Endometrial microvascular endothelial cells (primary cell): ENCODE results near the gene ALDOC. TPM values are rescaled to one million over a fixed set of nuclear protein-coding genes. Genes with fewer than 3 reads are reported as not detected.

ENCODE experiments used
- in situ Hi-C: cut with HindIII; loops from 2 replicates; pipeline ENCODE4 v1.10.0; 2017; ENCODE audit warnings: low sequenced_read_pairs, low pct_unique_long_range_greater_than_20kb; ENCODE audit errors: inconsistent ontology term
- total RNA-seq: library from RNA; depleted of rRNA; stranded (reverse); fragments of >200 nt; gene quantifications from one replicate; pipeline ENCODE4 v1.2.3, GENCODE V29; 2015; ENCODE audit errors: inconsistent ontology term

The ALDOC gene
- total RNA-seq, 1 donor from 2014 or later = 8.9 TPM

DNA sequence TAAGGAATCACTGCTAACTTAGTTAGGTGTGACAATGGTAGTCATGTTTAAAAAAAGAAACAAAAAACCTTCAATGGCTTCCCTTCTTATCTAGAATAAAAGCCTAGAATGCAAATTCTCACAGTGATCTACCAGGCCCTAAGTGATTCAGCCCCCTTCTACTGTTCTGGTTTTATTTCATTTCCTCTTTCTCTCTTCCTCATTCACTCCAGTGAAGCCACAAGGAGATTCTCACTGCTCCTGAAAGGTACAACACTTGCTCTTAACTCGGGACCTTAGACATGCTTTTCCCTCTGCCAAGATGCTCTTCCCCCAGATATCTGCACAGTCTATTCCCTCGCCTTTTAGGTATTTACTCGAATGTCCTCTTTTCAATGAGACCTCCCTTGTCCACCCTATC lies 9.1 kb downstream of the ALDOC start:
- in situ Hi-C loops = no loop called here

DNA sequence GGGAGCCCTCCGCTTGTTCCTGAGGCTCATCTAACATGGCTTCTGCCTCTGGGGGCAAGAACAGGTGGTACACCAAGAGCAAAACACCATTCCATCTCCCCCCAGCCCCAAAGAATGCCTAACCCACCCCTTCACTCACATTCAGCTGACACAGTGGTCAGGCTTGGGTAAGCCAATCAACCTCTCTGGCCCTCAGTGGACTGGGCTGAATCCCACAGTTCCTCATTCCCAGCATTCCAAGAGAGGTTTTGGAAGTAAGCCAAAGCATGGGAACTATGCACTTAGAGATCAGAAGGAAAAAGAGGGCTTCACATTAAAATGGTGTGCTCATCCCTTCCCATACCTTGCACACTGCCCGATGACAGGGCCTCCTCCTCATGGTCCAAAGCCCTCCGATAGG lies 13.2 kb downstream of the ALDOC start:
- in situ Hi-C loops = no loop called here

GRCh38 chr17:28555022-28555421 lies 21.7 kb downstream of the ALDOC start:
- in situ Hi-C loops = no loop called here

- in situ Hi-C loops = no loop called here
Observed at GRCh38 chr17:28554565-28554964, 22.1 kb downstream of the ALDOC start.

DNA sequence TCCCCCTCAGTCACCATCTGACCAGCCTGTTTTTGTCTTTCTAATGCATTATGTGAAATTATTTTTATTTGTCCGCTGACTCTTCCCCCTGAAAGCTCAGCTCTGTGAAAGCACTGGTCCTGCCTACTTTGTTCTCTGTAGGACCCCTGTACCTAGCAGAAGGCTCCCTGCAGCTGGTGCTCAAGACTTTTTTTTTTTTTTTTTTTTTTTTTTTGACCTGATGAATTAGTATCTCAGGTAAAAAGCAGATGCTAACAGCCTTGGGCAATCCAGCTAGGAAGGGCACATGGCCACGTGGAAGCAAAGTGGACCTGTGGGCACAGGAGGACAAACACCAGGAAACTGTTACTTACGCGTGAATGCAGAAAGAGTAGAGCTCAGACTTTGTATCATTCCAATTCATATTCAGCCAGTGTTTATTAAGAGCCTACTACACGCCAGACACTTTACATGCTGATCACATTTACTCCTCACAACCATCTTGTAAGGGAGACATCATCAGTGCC lies 23.6 kb downstream of the ALDOC start:
- in situ Hi-C loops = no loop called here

GRCh38 chr17:28552176-28552999 lies 24.3 kb downstream of the ALDOC start, which contains the start of gene UNC119:
Gene UNC119 (minus strand): TSS chr17:28552624. CDS start chr17:28552557, 67 bp downstream.
- in situ Hi-C loops = no loop called here

GRCh38 chr17:28551421-28552175 lies 25.1 kb downstream of the ALDOC start:
- in situ Hi-C loops = no loop called here

DNA sequence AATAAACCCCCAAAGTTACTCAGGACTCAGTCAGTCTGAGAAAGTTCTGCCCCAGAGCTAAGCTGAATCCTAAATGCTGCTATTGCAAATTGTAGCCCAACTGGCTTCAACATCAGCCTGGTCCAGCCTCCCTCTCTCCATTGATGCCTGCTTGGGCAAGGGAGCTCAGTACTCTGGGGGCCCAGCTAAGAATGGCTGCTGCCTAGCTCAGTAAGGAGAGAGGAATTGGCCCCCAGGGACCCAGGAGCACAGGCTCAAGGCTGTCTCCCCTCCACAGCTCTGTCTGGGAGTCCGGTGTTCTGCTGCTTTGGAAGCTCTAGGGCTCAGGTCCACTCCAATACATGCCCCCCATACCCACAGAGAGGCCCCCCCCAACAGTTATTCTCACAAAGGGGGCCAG lies 25.8 kb downstream of the ALDOC start:
- in situ Hi-C loops = no loop called here

DNA sequence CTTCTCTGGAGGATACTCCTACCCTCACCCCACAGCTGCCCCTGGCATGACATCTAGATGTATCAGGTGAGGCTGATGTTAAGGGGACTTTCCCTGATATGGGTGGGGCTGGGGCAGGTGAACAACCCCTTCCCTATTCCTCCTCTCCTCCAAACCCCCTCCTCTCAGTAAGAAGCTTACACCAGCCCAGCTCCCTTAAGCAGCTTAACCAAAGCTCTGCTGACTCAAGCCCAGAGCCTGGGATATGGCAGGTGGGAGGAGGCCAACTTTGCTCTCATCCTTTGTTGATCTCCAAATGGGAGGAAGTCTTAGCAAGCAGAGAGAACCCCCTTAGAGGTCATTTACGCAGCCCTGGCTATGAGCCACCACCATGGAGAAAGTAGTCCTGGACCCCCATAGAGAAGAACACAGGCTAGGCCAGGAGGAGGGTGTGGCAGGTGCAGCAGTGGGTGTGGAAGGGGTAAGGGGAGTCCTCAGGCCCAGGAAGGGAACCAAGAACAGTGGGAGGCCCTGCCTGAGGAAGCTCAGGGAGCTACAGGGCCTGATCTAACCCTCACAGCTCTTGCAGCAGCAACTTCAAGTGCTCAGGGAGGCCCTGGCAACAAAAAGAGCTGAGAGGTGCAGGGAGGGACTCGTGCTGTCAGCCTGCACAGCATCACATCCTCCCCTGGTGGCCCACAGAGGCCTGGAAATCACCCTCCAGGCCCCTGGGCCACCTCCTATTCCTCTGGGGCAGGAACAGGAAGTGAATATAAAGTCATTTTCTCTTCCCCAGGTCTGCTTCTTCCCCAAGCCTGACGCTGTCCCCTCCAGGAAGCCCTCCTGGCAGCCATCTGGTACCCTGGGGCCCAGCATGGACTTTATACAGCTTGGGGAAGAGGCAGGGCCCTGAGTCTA lies 27.2 kb downstream of the ALDOC start:
- in situ Hi-C loops = no loop called here

DNA sequence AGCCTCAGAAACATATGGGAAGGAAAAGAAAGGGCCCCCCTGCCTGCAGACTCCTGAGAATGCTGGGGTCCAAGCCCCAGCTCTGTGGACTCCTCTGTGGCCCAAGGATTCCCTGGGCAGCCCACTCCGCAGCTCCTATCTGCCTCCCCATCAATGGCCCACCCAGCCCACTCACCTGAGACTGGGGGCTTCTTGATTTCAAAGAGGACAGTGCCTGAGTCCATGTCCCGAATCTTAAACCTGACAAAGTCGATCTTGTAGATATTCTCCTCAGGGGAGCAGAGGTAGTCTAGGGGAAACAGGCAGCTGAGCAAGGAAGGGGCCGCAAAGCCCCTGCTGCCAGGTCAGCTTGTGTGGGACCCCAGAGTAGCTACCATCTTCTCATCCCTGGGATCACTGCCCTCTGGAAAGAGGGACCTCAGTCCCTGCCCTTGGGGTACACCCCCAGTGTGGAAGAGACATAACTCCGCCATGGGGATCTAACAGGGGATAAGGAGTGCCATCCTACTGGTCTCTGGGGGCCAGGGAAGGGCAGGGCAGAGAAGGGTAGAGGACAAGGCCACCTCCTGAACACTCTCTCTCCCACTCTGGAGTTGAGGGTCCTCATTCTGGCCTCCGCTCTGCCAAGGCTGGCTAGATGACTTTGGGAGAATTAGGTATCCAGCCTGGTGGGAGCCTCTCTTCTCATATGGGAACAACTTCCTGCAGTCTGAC lies 28.1 kb downstream of the ALDOC start:
- in situ Hi-C loops = no loop called here

DNA sequence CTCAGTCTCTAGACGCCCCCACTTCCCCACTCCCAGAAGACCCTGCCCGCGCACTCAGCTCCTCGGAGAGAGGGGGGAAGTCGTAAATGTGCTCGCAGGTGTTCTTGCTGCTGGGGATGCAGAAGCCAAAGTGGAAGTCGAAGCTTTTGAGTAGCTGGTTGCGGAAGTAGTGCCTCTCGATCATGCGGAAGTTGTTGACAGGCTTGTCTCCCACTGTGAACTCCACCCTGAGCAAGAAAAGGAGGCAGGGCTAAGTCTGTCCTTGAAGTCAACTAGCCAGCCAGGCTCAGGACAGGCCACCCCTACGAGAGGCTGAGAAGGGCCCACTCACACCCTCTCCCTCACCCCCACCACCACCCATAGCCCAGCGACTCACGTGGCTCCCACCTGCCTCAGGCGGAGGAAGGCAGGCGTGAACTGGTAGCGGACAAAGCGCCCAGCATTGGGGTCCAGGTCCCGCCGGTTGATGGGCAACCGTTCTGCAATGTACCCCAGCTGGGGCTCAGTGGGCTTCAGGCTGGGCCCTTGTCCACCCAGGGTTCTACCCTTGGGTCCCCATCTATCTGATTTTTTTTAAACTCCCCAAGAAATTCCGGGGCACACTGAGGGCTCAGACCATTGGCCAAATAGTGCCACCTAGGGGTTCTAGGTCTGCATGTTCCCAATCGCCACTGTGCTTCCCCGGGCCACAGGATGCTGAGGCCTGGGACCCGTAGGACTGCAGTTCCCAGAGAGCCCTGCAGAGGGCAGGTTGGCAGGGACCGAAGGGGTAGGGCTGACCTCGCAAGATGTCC lies 28.9 kb downstream of the ALDOC start:
- in situ Hi-C loops = no loop called here

DNA sequence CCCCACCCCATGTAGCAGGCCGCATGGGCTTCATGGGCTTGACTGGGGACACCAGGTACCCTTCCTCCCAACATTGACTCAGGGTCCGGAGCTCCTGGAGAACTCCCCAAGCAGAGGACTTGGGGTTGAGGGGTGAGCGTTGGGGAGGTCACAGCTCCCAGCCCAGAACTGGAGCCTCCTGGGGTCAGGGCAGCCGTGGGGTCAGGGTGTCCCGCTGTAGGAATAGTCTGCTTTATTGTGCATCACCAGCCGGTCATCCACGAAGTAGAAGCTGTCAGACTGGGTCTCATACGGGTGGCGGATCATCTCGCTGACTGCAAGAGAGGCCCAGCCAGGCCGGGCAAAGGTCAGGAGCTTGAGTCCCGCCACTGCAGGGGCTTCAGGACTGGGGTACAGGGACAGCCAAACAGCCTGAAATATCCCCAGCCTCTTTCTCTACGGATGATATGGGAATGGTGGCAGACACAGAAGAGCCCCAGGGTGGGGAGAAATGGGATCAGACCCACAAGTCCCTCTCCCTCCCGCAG lies 29.5 kb downstream of the ALDOC start:
- in situ Hi-C loops = no loop called here

DNA sequence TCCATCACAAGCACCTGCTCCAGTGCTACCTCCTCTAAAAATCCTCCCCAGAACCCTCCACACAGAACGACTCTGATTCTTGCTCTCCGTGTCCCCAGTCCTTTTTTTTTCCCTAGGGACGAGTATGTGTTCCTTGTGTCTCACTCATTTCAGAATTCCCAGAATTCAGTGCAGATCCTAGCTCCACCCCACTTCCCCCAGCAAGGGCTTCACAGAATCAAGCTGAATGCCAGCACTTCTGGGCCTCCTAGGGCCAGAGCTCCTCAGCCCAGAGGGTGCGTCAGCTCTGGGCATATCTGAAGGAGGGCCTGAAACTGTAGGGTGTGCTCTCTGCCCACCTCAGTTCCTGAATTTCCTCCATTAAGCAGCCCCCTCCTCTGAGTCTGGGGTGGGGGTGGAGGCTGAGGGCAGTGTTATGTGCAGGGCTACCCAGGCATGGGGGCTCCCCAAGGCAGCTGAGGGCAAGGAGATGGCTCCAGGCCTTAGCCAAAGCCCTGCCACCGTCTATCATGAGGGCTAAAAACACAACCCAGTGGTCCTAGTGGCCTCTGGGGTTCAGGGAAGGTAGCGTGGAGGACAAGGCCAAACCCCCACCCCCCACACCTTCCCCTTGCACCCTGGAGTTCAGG lies 30.8 kb downstream of the ALDOC start:
- in situ Hi-C loops = no loop called here

- in situ Hi-C loops = no loop called here
Observed at GRCh38 chr17:28545141-28545503, 31.6 kb downstream of the ALDOC start.

- in situ Hi-C loops = no loop called here
Observed at GRCh38 chr17:28544402-28545140, 32.1 kb downstream of the ALDOC start.

GRCh38 chr17:28541439-28541838 lies 35.3 kb downstream of the ALDOC start:
- in situ Hi-C loops = no loop called here
